HCT116 (cell line): Measurements from ENCODE around the gene LRRFIP2. TPM values are rescaled to one million over a fixed set of nuclear protein-coding genes. Genes with fewer than 3 reads are reported as not detected.

Experiments used
- ATAC-seq: fragments of 200-7000 bp; cut with Tn5 transposase; 2 replicates; pipeline ENCODE4 v1.9.1; 2020; ENCODE audit warnings: mild to moderate bottlenecking, moderate library complexity
- BruUV-seq: library from RNA; stranded (reverse); fragments of 400-500 nt; replicated peaks from 2 replicates; lab custom pipeline; 2021; lab: Mats Ljungman, UMichigan
- CTCF ChIA-PET: fragments of 300-600 bp; sonication (Branson Sonifier 250); formaldehyde crosslinking; loops from one replicate; lab custom pipeline; 2021; ENCODE audit warnings: antibody characterized with exemption; lab: Charles Lee
- POLR2A ChIA-PET: fragments of 300-600, 350-600 bp; sonication (Branson Sonifier 250); formaldehyde crosslinking; loops from one replicate; lab custom pipeline; 2021; ENCODE audit warnings: antibody characterized with exemption; lab: Charles Lee
- RAD21 ChIA-PET, 2 experiments: fragments of 300-600 bp; sonication (Branson Sonifier 250); formaldehyde crosslinking; loops; one replicate each; lab custom pipeline; 2023; ENCODE audit warnings: low total read pairs in 2 of 2; ENCODE audit not compliant: uncharacterized antibody in 2 of 2, unreplicated experiment in 2 of 2, low non-redundant PET in 1 of 2; lab: Charles Lee
- DNase-seq: peaks from one replicate; pipeline ENCODE4 v3.0.0-alpha.2; 2010; ENCODE audit warnings: low read depth, low spot score
- H2AFZ ChIP-seq: fragments of 200-600 bp; shearing (Covaris generic), sonication (generic); 2 replicates; pipeline ENCODE4 v1.6.1; 2017; ENCODE audit warnings: low read depth, mixed run types, mixed read lengths, antibody characterized with exemption, low read length; ENCODE audit not compliant: poor library complexity, severe bottlenecking
- H3K27ac ChIP-seq: 2 replicates; pipeline ENCODE4 v1.5.1; 2012; ENCODE audit warnings: low read depth, low read length
- H3K27me3 ChIP-seq: fragments of 200-600 bp; sonication (generic); 2 replicates; pipeline ENCODE4 v1.6.1; 2016; ENCODE audit warnings: mixed run types, low read length, mixed read lengths; ENCODE audit not compliant: insufficient read depth
- H3K36me3 ChIP-seq, 2 experiments: fragments of 200-500 bp in 1 of 2; fragments of 200-600 bp in 1 of 2; sonication (Bioruptor generic) in 1 of 2; sonication (generic) in 1 of 2; 2 replicates each; pipeline versions ENCODE4 v1.5.1 to v1.6.1; 2014 to 2016; ENCODE audit warnings: low read length in 2 of 2, inconsistent platforms in 1 of 2, mixed read lengths in 1 of 2, mixed run types in 1 of 2; ENCODE audit not compliant: insufficient read depth in 2 of 2, control insufficient read depth in 1 of 2
- H3K4me1 ChIP-seq, 2 experiments: fragments of 200-600 bp in 1 of 2; sonication (generic) in 1 of 2; 2 replicates each; pipeline versions ENCODE4 v1.5.1 to v1.6.1; 2012 to 2017; ENCODE audit warnings: low read length in 2 of 2, inconsistent platforms in 1 of 2, mild to moderate bottlenecking in 1 of 2, mixed read lengths in 1 of 2, mixed run types in 1 of 2, moderate library complexity in 1 of 2; ENCODE audit not compliant: insufficient read depth in 2 of 2, control insufficient read depth in 1 of 2
- H3K4me2 ChIP-seq: fragments of 200-600 bp; sonication (generic); 2 replicates; pipeline ENCODE4 v1.6.1; 2017; ENCODE audit warnings: mixed run types, low read length, mixed read lengths
- H3K4me3 ChIP-seq, 2 experiments: fragments of 200-600 bp in 1 of 2; sonication (generic) in 1 of 2; replicated peaks in 1 of 2; 2 replicates each; pipeline ENCODE4 v1.5.1; 2011 to 2016; ENCODE audit warnings: low read length in 2 of 2, control low read depth in 1 of 2, low read depth in 1 of 2, mild to moderate bottlenecking in 1 of 2, mixed read lengths in 1 of 2, mixed run types in 1 of 2
- H3K79me2 ChIP-seq: fragments of 200-600 bp; sonication (generic); 2 replicates; pipeline ENCODE4 v1.6.1; 2017; ENCODE audit warnings: mild to moderate bottlenecking, mixed run types, low read length, moderate library complexity, mixed read lengths; ENCODE audit not compliant: insufficient read depth
- H3K9ac ChIP-seq: fragments of 200-600 bp; sonication (generic); 2 replicates; pipeline ENCODE4 v1.6.1; 2016; ENCODE audit warnings: low read length, mixed read lengths
- H3K9me2 ChIP-seq: fragments of 200-600 bp; sonication (generic), shearing (Covaris generic); 2 replicates; pipeline ENCODE4 v1.6.1; 2017; ENCODE audit warnings: mixed run types, mild to moderate bottlenecking, moderate library complexity; ENCODE audit not compliant: insufficient read depth
- H3K9me3 ChIP-seq, 2 experiments: fragments of 200-500 bp in 1 of 2; fragments of 200-600 bp in 1 of 2; sonication (Bioruptor generic) in 1 of 2; sonication (generic) in 1 of 2; 2 replicates each; pipeline ENCODE4 v1.6.1; 2014 to 2017; ENCODE audit warnings: low read length in 2 of 2, mixed read lengths in 2 of 2, inconsistent platforms in 1 of 2, low read depth in 1 of 2, mild to moderate bottlenecking in 1 of 2, mixed run types in 1 of 2, moderate library complexity in 1 of 2; ENCODE audit not compliant: control insufficient read depth in 1 of 2, insufficient read depth in 1 of 2
- H4K20me1 ChIP-seq: fragments of 200-600 bp; sonication (generic), shearing (Covaris generic); 2 replicates; pipeline ENCODE4 v1.6.1; 2017; ENCODE audit warnings: mixed run types, mild to moderate bottlenecking, moderate library complexity; ENCODE audit not compliant: insufficient read depth
- CBX3 ChIP-seq: IDR thresholded peaks from 2 replicates; pipeline ENCODE4 v1.6.1; 2012; ENCODE audit warnings: low read depth
- CEBPB ChIP-seq: IDR thresholded peaks from 2 replicates; pipeline ENCODE4 v1.6.1; 2012; ENCODE audit warnings: low read depth
- ELF1 ChIP-seq: IDR thresholded peaks from 2 replicates; pipeline ENCODE4 v1.6.1; 2012; ENCODE audit warnings: low read depth, borderline replicate concordance
- EZH2phosphoT487 ChIP-seq: fragments of 200-600 bp; IDR thresholded peaks from 2 replicates; pipeline ENCODE4 v1.6.1; 2018; ENCODE audit warnings: antibody characterized with exemption, borderline replicate concordance
- FOSL1 ChIP-seq: IDR thresholded peaks from 2 replicates; pipeline ENCODE4 v1.6.1; 2012; ENCODE audit warnings: low read depth
- JUND ChIP-seq: IDR thresholded peaks from 2 replicates; pipeline ENCODE4 v1.6.1; 2012
- POLR2A ChIP-seq: IDR thresholded peaks from 2 replicates; pipeline ENCODE4 v1.7.0; 2011; ENCODE audit warnings: borderline replicate concordance; ENCODE audit not compliant: insufficient read depth, insufficient read length; ENCODE audit errors: extremely low read depth
- RAD21 ChIP-seq: IDR thresholded peaks from 2 replicates; pipeline ENCODE4 v1.6.1; 2012; ENCODE audit warnings: low read depth, mild to moderate bottlenecking
- TCF7L2 ChIP-seq: IDR thresholded peaks from 2 replicates; pipeline ENCODE4 v1.7.0; 2011; ENCODE audit warnings: borderline replicate concordance, inconsistent platforms; ENCODE audit not compliant: insufficient read depth, insufficient read length; ENCODE audit errors: extremely low read depth
- ZFX ChIP-seq: fragments of 450-650 bp; IDR thresholded peaks from 2 replicates; pipeline ENCODE4 v1.6.1; 2017
- ZNF274 ChIP-seq: fragments of 200-500 bp; sonication (Bioruptor generic); IDR thresholded peaks from 2 replicates; pipeline ENCODE4 v1.6.1; 2014; ENCODE audit warnings: mild to moderate bottlenecking, low read depth, low read length, inconsistent platforms
- intact Hi-C: fragments of 100-400 bp; cut with micrococcal nuclease; formaldehyde crosslinking; loops from 2 replicates; pipeline ENCODE4 v1.10.0; 2022
- total RNA-seq: library from RNA; stranded (reverse); gene quantifications from one replicate; pipeline ENCODE4 v1.2.1, GENCODE V29; 2021; ENCODE audit not compliant: unreplicated experiment
- TF ChIP-seq, protein P1 (sequence below): IDR thresholded peaks from 2 replicates; pipeline ENCODE4 v1.6.1; 2012
- TF ChIP-seq, protein P2 (sequence below): IDR thresholded peaks from 2 replicates; pipeline ENCODE4 v1.6.1; 2011; ENCODE audit warnings: mild to moderate bottlenecking, low read length, moderate library complexity; ENCODE audit not compliant: insufficient replicate concordance; ENCODE audit errors: extremely low read depth
- TF ChIP-seq, protein P3 (sequence below): IDR thresholded peaks from 2 replicates; pipeline ENCODE4 v1.6.1; 2012
- TF ChIP-seq, protein P4 (sequence below): IDR thresholded peaks from 2 replicates; pipeline ENCODE4 v1.6.1; 2012; ENCODE audit warnings: low read depth

LRRFIP2 gene
- total RNA-seq, 1 experiment from 2014 or later = 27.0 TPM

DNA sequence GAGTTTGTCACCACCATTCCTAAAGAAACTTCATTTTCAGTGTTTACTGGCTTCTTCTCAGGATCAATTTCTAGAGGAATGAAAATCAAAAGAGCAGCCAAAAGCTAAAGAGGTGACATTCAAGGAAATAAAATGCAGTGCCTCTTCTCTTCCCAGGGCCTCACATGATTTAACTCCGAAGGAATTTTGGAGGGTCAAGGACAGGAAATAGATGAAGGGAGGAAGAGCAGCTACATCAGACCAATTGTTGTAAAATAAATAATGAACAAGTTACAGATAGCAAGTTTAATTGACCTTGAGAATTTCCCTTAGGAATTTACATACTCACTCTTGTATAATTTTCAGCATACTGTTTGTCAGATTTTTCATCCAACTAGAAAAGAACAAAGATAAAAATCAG, 78.1 kb downstream of the LRRFIP2 start:
- intact Hi-C loops = no loop called here
- H4K20me1 ChIP-seq = no peaks in the 10 kb centered on the region
- ATAC-seq (no peak), DNase-seq (no peak)
- no peak overlapping the region for H2AFZ ChIP-seq
- no TSS peak for BruUV-seq
- H3K9ac ChIP-seq = no peak overlapping the region
- no peaks in the 10 kb centered on the region; a peak in 1 of 4 replicates for H3K4me1 ChIP-seq
- no peak overlapping the region for H3K4me2 ChIP-seq
- no peak for TF ChIP-seq RAD21
- TF ChIP-seq ZFX = no peak
- no peak for TF ChIP-seq ELF1
- TF ChIP-seq, protein P1, sequence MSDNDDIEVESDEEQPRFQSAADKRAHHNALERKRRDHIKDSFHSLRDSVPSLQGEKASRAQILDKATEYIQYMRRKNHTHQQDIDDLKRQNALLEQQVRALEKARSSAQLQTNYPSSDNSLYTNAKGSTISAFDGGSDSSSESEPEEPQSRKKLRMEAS = no peak
- TF ChIP-seq JUND = no peak
- no peaks in the 10 kb centered on the region for H3K36me3 ChIP-seq
- POLR2A ChIA-PET = no interaction called here
- RAD21 ChIA-PET = no interaction called here
- H3K4me3 ChIP-seq = no peak overlapping the region
- no peaks in the 10 kb centered on the region for H3K9me2 ChIP-seq
- no peak overlapping the region for H3K27ac ChIP-seq
- H3K79me2 ChIP-seq = no peaks in the 10 kb centered on the region
- CTCF ChIA-PET = no interaction called here
- H3K27me3 ChIP-seq = no peaks in the 10 kb centered on the region
- no peaks in the 10 kb centered on the region for H3K9me3 ChIP-seq

DNA sequence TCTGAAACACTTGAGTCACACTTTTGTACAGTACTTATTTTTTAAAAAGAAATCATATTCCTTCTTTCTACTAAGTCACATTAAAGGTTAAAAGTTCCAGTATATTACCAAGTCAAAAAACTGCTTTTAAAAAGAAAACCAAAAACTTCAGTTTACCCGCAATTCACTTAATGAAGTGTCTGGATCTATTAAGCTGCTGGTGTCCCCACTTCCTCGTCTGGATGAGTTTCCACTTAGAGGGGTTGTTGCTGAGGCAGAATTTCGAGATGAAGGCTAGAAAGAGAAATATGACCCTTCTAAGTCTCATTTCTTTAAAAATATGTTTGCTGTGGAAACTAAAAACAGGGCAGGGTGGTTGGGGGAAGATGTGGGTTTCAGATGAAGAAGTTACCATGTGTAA, 79.7 kb downstream of the LRRFIP2 start:
- Histone ChIP-seq H3K79me2 (no peaks in the 10 kb centered on the region), H3K27ac (no peak overlapping the region), H3K27me3 (no peaks in the 10 kb centered on the region), H3K9ac (no peak overlapping the region), H3K4me1 (no peaks in the 10 kb centered on the region; a peak in 1 of 4 replicates), H3K4me3 (no peak overlapping the region), H3K4me2 (no peak overlapping the region), H3K9me2 (no peaks in the 10 kb centered on the region), H4K20me1 (no peaks in the 10 kb centered on the region), H3K36me3 (no peaks in the 10 kb centered on the region), H3K9me3 (no peaks in the 10 kb centered on the region), H2AFZ (no peak overlapping the region)
- DNase-seq = no peak
- ChIA-PET CTCF (no interaction called here), POLR2A (no interaction called here), RAD21 (no interaction called here)
- intact Hi-C loops = no loop called here
- BruUV-seq = no TSS peak
- ATAC-seq = no peak
- TF ChIP-seq ZNF274 (no peak), CBX3 (no peak), CEBPB (no peak), TCF7L2 (no peak), ELF1 (no peak), POLR2A (no peak), FOSL1 (no peak), EZH2phosphoT487 (no peak)
- TF ChIP-seq, protein P2, sequence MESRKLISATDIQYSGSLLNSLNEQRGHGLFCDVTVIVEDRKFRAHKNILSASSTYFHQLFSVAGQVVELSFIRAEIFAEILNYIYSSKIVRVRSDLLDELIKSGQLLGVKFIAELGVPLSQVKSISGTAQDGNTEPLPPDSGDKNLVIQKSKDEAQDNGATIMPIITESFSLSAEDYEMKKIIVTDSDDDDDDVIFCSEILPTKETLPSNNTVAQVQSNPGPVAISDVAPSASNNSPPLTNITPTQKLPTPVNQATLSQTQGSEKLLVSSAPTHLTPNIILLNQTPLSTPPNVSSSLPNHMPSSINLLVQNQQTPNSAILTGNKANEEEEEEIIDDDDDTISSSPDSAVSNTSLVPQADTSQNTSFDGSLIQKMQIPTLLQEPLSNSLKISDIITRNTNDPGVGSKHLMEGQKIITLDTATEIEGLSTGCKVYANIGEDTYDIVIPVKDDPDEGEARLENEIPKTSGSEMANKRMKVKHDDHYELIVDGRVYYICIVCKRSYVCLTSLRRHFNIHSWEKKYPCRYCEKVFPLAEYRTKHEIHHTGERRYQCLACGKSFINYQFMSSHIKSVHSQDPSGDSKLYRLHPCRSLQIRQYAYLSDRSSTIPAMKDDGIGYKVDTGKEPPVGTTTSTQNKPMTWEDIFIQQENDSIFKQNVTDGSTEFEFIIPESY = no peak
- TF ChIP-seq, protein P3, sequence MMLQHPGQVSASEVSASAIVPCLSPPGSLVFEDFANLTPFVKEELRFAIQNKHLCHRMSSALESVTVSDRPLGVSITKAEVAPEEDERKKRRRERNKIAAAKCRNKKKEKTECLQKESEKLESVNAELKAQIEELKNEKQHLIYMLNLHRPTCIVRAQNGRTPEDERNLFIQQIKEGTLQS = no peak
- TF ChIP-seq, protein P4, sequence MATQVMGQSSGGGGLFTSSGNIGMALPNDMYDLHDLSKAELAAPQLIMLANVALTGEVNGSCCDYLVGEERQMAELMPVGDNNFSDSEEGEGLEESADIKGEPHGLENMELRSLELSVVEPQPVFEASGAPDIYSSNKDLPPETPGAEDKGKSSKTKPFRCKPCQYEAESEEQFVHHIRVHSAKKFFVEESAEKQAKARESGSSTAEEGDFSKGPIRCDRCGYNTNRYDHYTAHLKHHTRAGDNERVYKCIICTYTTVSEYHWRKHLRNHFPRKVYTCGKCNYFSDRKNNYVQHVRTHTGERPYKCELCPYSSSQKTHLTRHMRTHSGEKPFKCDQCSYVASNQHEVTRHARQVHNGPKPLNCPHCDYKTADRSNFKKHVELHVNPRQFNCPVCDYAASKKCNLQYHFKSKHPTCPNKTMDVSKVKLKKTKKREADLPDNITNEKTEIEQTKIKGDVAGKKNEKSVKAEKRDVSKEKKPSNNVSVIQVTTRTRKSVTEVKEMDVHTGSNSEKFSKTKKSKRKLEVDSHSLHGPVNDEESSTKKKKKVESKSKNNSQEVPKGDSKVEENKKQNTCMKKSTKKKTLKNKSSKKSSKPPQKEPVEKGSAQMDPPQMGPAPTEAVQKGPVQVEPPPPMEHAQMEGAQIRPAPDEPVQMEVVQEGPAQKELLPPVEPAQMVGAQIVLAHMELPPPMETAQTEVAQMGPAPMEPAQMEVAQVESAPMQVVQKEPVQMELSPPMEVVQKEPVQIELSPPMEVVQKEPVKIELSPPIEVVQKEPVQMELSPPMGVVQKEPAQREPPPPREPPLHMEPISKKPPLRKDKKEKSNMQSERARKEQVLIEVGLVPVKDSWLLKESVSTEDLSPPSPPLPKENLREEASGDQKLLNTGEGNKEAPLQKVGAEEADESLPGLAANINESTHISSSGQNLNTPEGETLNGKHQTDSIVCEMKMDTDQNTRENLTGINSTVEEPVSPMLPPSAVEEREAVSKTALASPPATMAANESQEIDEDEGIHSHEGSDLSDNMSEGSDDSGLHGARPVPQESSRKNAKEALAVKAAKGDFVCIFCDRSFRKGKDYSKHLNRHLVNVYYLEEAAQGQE = no peak
